HepG2 (cell line): Measurements from ENCODE around the gene RIF1. TPM values are rescaled to one million over a fixed set of nuclear protein-coding genes. Genes with fewer than 3 reads are reported as not detected.

ENCODE experiments used
- BCL3 ChIP-seq: sonication (generic); formaldehyde crosslinking; IDR thresholded peaks from 2 replicates; pipeline ENCODE4 v1.5.1; 2020; ENCODE audit warnings: mild to moderate bottlenecking, missing genetic modification reagents, moderate library complexity
- CHD4 ChIP-seq: fragments of 200-600 bp; sonication (generic); IDR thresholded peaks from 2 replicates; pipeline ENCODE4 v1.7.0; 2017; ENCODE audit warnings: mild to moderate bottlenecking, low read length, borderline replicate concordance
- GFI1 ChIP-seq: sonication (generic); formaldehyde crosslinking; IDR thresholded peaks from 2 replicates; pipeline ENCODE4 v1.5.0; 2020; ENCODE audit warnings: missing genetic modification reagents, mild to moderate bottlenecking, borderline replicate concordance
- GLMP ChIP-seq: sonication (generic); formaldehyde crosslinking; IDR thresholded peaks from 2 replicates; pipeline ENCODE4 v1.9.0; 2021; ENCODE audit warnings: missing genetic modification reagents, mild to moderate bottlenecking, borderline replicate concordance
- HES4 ChIP-seq: sonication (generic); formaldehyde crosslinking; IDR thresholded peaks from 2 replicates; pipeline ENCODE4 v1.9.0; 2021; ENCODE audit warnings: mild to moderate bottlenecking, missing genetic modification reagents, borderline replicate concordance
- HOXA9 ChIP-seq: sonication (generic); formaldehyde crosslinking; IDR thresholded peaks from 2 replicates; pipeline ENCODE4 v1.8.1; 2022; ENCODE audit warnings: missing genetic modification reagents, mild to moderate bottlenecking, moderate library complexity, borderline replicate concordance
- IRX3 ChIP-seq: sonication (generic); formaldehyde crosslinking; IDR thresholded peaks from 2 replicates; pipeline ENCODE4 v1.8.1; 2023; ENCODE audit warnings: mild to moderate bottlenecking, low read depth, missing genetic modification reagents, borderline replicate concordance
- MAFF ChIP-seq: IDR thresholded peaks from 2 replicates; pipeline ENCODE4 v1.6.1; 2011; ENCODE audit warnings: low read depth, low read length, improper control_type of control experiment
- NR1H2 ChIP-seq: sonication (generic); formaldehyde crosslinking; IDR thresholded peaks from 2 replicates; pipeline ENCODE4 v1.8.1; 2022; ENCODE audit warnings: low read depth, missing genetic modification reagents, borderline replicate concordance
- YEATS2 ChIP-seq: sonication (generic); formaldehyde crosslinking; IDR thresholded peaks from 2 replicates; pipeline ENCODE4 v1.4.0; 2020; ENCODE audit warnings: missing genetic modification reagents, borderline replicate concordance
- ZBTB8A ChIP-seq: sonication (generic); formaldehyde crosslinking; IDR thresholded peaks from 2 replicates; pipeline ENCODE4 v1.4.0; 2020; ENCODE audit warnings: mild to moderate bottlenecking, low read depth, missing genetic modification reagents, borderline replicate concordance
- ZNF33A ChIP-seq: sonication (generic); formaldehyde crosslinking; IDR thresholded peaks from 2 replicates; pipeline ENCODE4 v1.5.1; 2020; ENCODE audit warnings: missing genetic modification reagents, mild to moderate bottlenecking, moderate library complexity, borderline replicate concordance
- ZNF879 ChIP-seq: sonication (generic); formaldehyde crosslinking; IDR thresholded peaks from 2 replicates; pipeline ENCODE4 v1.8.1; 2023; ENCODE audit warnings: missing genetic modification reagents
- polyA plus RNA-seq, 8 experiments: library from polyadenylated mRNA; depleted of rRNA in 3 of 8; stranded (reverse) in 7 of 8; unstranded in 1 of 8; fragments of >200 nt; fragmentation: Illumina TruSeq in 4 of 8; extraction: Trizol in 4 of 8; gene quantifications; 2 replicates each; pipeline versions ENCODE4 v1.2.1 to v1.2.3, GENCODE V29; 2011 to 2016; ENCODE audit warnings: low read depth in 4 of 8, missing spikeins in 1 of 8, mixed read lengths in 1 of 8; ENCODE audit not compliant: insufficient read depth in 1 of 8
- total RNA-seq, 5 experiments: library from RNA; depleted of rRNA; stranded (reverse); fragments of >200 nt; fragmentation: Illumina TruSeq; extraction: Trizol; gene quantifications; 2 replicates each; pipeline ENCODE4 v1.2.3, GENCODE V29; 2016; ENCODE audit warnings: low read depth in 1 of 5
- TF ChIP-seq, protein P1 (sequence below): IDR thresholded peaks from 2 replicates; pipeline ENCODE4 v1.6.1; 2012; ENCODE audit warnings: low read depth, low read length, improper control_type of control experiment
- TF ChIP-seq, protein P2 (sequence below): sonication (generic); formaldehyde crosslinking; IDR thresholded peaks from 2 replicates; pipeline ENCODE4 v1.4.0; 2020; ENCODE audit warnings: missing genetic modification reagents, low read depth, mild to moderate bottlenecking, borderline replicate concordance
- TF ChIP-seq, protein P3 (sequence below): sonication (generic); formaldehyde crosslinking; IDR thresholded peaks from 2 replicates; pipeline ENCODE4 v1.4.0; 2020; ENCODE audit warnings: missing genetic modification reagents
- TF ChIP-seq, protein P4 (sequence below): sonication (generic); formaldehyde crosslinking; IDR thresholded peaks from 2 replicates; pipeline ENCODE4 v1.4.0; 2020; ENCODE audit warnings: missing genetic modification reagents, borderline replicate concordance

The RIF1 gene
- total and polyA plus RNA-seq, 2 of the 13 experiments (the other 11 are each of a cell fraction or from before 2014, with no cell fraction given), result 12.1 to 73.6 TPM

GRCh38 chr2:151409601-151410484 is at the start of gene RIF1 (continued):
- TF ChIP-seq ZNF33A (CRISPR knock-in tag) (peak; percentile 90; the same call in 1 of the 2 replicates), HOXA9 (CRISPR knock-in tag) (0 out of 2 replicates have a peak, but pooled peaks have one; percentile 17), IRX3 (peak; percentile 78; the same call in 1 of the 2 replicates), NR1H2 (peak; percentile 37), BCL3 (peak; percentile 89; the same call in 1 of the 2 replicates), ZBTB8A (no peak), ZNF879 (peak; percentile 91), GFI1 (peak; percentile 16; the same call in 1 of the 2 replicates), CHD4 (no peak), GLMP (CRISPR knock-in tag) (no peak), HES4 (CRISPR knock-in tag) (peak; percentile 44; the same call in 1 of the 2 replicates), YEATS2 (CRISPR knock-in tag) (peak; percentile 96), MAFF (no peak)
- TF ChIP-seq, protein P1, sequence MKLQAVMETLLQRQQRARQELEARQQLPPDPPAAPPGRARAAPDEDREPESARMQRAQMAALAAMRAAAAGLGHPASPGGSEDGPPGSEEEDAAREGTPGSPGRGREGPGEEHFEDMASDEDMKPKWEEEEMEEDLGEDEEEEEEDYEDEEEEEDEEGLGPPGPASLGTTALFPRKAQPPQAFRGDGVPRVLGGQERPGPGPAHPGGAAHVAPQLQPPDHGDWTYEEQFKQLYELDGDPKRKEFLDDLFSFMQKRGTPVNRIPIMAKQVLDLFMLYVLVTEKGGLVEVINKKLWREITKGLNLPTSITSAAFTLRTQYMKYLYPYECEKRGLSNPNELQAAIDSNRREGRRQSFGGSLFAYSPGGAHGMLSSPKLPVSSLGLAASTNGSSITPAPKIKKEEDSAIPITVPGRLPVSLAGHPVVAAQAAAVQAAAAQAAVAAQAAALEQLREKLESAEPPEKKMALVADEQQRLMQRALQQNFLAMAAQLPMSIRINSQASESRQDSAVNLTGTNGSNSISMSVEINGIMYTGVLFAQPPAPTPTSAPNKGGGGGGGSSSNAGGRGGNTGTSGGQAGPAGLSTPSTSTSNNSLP, result peak; percentile 60
- TF ChIP-seq, protein P2, sequence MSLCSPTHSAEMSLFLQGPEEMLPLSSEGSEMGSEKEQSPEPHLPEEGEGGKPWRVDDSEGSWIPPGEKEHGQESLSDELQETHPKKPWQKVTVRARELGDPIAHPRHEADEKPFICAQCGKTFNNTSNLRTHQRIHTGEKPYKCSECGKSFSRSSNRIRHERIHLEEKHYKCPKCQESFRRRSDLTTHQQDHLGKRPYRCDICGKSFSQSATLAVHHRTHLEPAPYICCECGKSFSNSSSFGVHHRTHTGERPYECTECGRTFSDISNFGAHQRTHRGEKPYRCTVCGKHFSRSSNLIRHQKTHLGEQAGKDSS (CRISPR knock-in tag), result peak; percentile 54; the same call in 1 of the 2 replicates
- TF ChIP-seq, protein P3, sequence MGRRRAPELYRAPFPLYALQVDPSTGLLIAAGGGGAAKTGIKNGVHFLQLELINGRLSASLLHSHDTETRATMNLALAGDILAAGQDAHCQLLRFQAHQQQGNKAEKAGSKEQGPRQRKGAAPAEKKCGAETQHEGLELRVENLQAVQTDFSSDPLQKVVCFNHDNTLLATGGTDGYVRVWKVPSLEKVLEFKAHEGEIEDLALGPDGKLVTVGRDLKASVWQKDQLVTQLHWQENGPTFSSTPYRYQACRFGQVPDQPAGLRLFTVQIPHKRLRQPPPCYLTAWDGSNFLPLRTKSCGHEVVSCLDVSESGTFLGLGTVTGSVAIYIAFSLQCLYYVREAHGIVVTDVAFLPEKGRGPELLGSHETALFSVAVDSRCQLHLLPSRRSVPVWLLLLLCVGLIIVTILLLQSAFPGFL (CRISPR knock-in tag), result no peak
- TF ChIP-seq, protein P4, sequence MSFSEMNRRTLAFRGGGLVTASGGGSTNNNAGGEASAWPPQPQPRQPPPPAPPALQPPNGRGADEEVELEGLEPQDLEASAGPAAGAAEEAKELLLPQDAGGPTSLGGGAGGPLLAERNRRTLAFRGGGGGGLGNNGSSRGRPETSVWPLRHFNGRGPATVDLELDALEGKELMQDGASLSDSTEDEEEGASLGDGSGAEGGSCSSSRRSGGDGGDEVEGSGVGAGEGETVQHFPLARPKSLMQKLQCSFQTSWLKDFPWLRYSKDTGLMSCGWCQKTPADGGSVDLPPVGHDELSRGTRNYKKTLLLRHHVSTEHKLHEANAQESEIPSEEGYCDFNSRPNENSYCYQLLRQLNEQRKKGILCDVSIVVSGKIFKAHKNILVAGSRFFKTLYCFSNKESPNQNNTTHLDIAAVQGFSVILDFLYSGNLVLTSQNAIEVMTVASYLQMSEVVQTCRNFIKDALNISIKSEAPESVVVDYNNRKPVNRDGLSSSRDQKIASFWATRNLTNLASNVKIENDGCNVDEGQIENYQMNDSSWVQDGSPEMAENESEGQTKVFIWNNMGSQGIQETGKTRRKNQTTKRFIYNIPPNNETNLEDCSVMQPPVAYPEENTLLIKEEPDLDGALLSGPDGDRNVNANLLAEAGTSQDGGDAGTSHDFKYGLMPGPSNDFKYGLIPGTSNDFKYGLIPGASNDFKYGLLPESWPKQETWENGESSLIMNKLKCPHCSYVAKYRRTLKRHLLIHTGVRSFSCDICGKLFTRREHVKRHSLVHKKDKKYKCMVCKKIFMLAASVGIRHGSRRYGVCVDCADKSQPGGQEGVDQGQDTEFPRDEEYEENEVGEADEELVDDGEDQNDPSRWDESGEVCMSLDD (CRISPR knock-in tag), result no peak
